ENCODE data around the gene NEGR1. TPM values are rescaled to one million over a fixed set of nuclear protein-coding genes. Genes with fewer than 3 reads are reported as not detected.

The NEGR1 gene
- total and polyA plus RNA-seq, 7 donors: 1.3 to 10.2 (median 2.2) TPM

- ATAC-seq (no peak), DNase-seq (no peak)
- Histone ChIP-seq H3K4me3 (no peak overlapping the region), H3K36me3 (ENCODE audit: insufficient read depth in 1 of 2, low read depth in 1 of 2) (no peaks in the 10 kb centered on the region), H3K4me1 (no peaks in the 10 kb centered on the region), H3K27me3 (ENCODE audit: insufficient read depth in 3 of 3, low read length in 2 of 3) (no peaks in the 10 kb centered on the region), H3K9me3 (no peaks in the 10 kb centered on the region), H3K27ac (no peak overlapping the region)
- intact Hi-C loops (cut with DNase I): no loop called here
- no peak for TF ChIP-seq CTCF (IDR thresholded peaks at IDR 0.05)
- 95 to 96% (median 96%) methylated on average over 3 of the region's 3 CpGs for WGBS, 3 donors
These were observed 501.7 kb downstream of the NEGR1 start for GRCh38 chr1:71780681-71781080.

GRCh38 chr1:71778940-71779339 is 503.4 kb downstream of the NEGR1 start:
- no peak overlapping the region for H3K4me3 ChIP-seq
- 0 to 6% (median 6%) methylated on average over 1 of the region's 1 CpG for WGBS, 3 donors
- no peak for DNase-seq
- intact Hi-C loops (cut with DNase I): no loop called here
- TF ChIP-seq CTCF (IDR thresholded peaks at IDR 0.05): no peak
- no peak overlapping the region for H3K27ac ChIP-seq
- H3K36me3 ChIP-seq (ENCODE audit: insufficient read depth in 1 of 2, low read depth in 1 of 2): no peaks in the 10 kb centered on the region
- ATAC-seq: no peak
- no peaks in the 10 kb centered on the region for H3K4me1 ChIP-seq
- H3K27me3 ChIP-seq (ENCODE audit: insufficient read depth in 3 of 3, low read length in 2 of 3): no peaks in the 10 kb centered on the region
- H3K9me3 ChIP-seq: no peaks in the 10 kb centered on the region

- no peak overlapping the region for H3K27ac ChIP-seq
- H3K27me3 ChIP-seq (ENCODE audit: insufficient read depth in 3 of 3, low read length in 2 of 3): no peaks in the 10 kb centered on the region
- no peak for TF ChIP-seq CTCF (IDR thresholded peaks at IDR 0.05)
- intact Hi-C loops (cut with DNase I): no loop called here
- no peaks in the 10 kb centered on the region for H3K36me3 ChIP-seq (ENCODE audit: insufficient read depth in 1 of 2, low read depth in 1 of 2)
- H3K4me3 ChIP-seq: no peak overlapping the region
- H3K4me1 ChIP-seq: no peaks in the 10 kb centered on the region
- H3K9me3 ChIP-seq: no peaks in the 10 kb centered on the region
- DNase-seq (no peak), ATAC-seq (no peak)
These were observed 505.2 kb downstream of the NEGR1 start for GRCh38 chr1:71777094-71777493.

GRCh38 chr1:71774705-71775104 is 507.6 kb downstream of the NEGR1 start:
- H3K27ac ChIP-seq: no peak overlapping the region
- no peak overlapping the region for H3K4me3 ChIP-seq
- no peaks in the 10 kb centered on the region for H3K36me3 ChIP-seq (ENCODE audit: insufficient read depth in 1 of 2, low read depth in 1 of 2)
- no peak for ATAC-seq
- intact Hi-C loops (cut with DNase I): no loop called here
- H3K9me3 ChIP-seq: no peaks in the 10 kb centered on the region
- DNase-seq: no peak
- TF ChIP-seq CTCF (IDR thresholded peaks at IDR 0.05): no peak
- no peaks in the 10 kb centered on the region for H3K4me1 ChIP-seq
- H3K27me3 ChIP-seq (ENCODE audit: insufficient read depth in 3 of 3, low read length in 2 of 3): no peaks in the 10 kb centered on the region
- WGBS, 3 donors: 71 to 76% (median 76%) methylated on average over 1 of the region's 1 CpG

- TF ChIP-seq CTCF (IDR thresholded peaks at IDR 0.05): no peak
- DNase-seq: no peak
- no peak overlapping the region for H3K4me3 ChIP-seq
- H3K27me3 ChIP-seq (ENCODE audit: insufficient read depth in 3 of 3, low read length in 2 of 3): no peaks in the 10 kb centered on the region
- no peak for ATAC-seq
- intact Hi-C loops (cut with DNase I): no loop called here
- no peak overlapping the region for H3K27ac ChIP-seq
- no peaks in the 10 kb centered on the region for H3K36me3 ChIP-seq (ENCODE audit: insufficient read depth in 1 of 2, low read depth in 1 of 2)
- WGBS, 3 donors: 56 to 65% (median 62%) methylated on average over 1 of the region's 1 CpG
- no peaks in the 10 kb centered on the region for H3K4me1 ChIP-seq
- no peaks in the 10 kb centered on the region for H3K9me3 ChIP-seq
These were observed 512.2 kb downstream of the NEGR1 start for GRCh38 chr1:71770121-71770520.

Data from psoas muscle (tissue), 8 donors.